Small intestine (tissue), 7 donors: Measurements from ENCODE around the gene FBXL13. TPM values are rescaled to one million over a fixed set of nuclear protein-coding genes. Genes with fewer than 3 reads are reported as not detected.
A peak's percentile ranks its signal among the peaks of the same experiment; 100 is the strongest.
"Not testable (repeated sequence)": the region's sequence is repeated elsewhere in the genome, so short reads cannot be mapped to it uniquely, and the experiment has no call there.

Experiments used
- DNase-seq, 2 donors: peaks; one replicate each; pipeline versions ENCODE4 v3.0.0 to v3.0.0-alpha.2; 2013
- FAIRE-seq: peaks from 2 replicates; lab custom pipeline; 2012; peaks lifted over from hg19 to GRCh38; lab: Jason Lieb, UNC
- H3K27ac ChIP-seq, 3 donors: one replicate each; pipeline ENCODE4 v1.5.1; 2013; ENCODE audit warnings: low read length in 2 of 3, mild to moderate bottlenecking in 2 of 3, control low read depth in 1 of 3, inconsistent platforms in 1 of 3, low read depth in 1 of 3, moderate library complexity in 1 of 3
- H3K27me3 ChIP-seq, 3 donors: one replicate each; pipeline ENCODE4 v1.6.1; 2013; ENCODE audit warnings: low read length in 3 of 3, inconsistent platforms in 1 of 3; ENCODE audit not compliant: control insufficient read depth in 3 of 3, insufficient read depth in 3 of 3
- H3K36me3 ChIP-seq, 3 donors: one replicate each; pipeline ENCODE4 v1.6.1; 2013; ENCODE audit warnings: low read length in 3 of 3, inconsistent platforms in 1 of 3, low read depth in 1 of 3, mild to moderate bottlenecking in 1 of 3, moderate library complexity in 1 of 3; ENCODE audit not compliant: control insufficient read depth in 3 of 3, insufficient read depth in 2 of 3
- H3K4me1 ChIP-seq, 3 donors: one replicate each; pipeline ENCODE4 v1.6.1; 2013; ENCODE audit warnings: low read length in 2 of 3, inconsistent platforms in 1 of 3, low read depth in 1 of 3, mild to moderate bottlenecking in 1 of 3, moderate library complexity in 1 of 3; ENCODE audit not compliant: control insufficient read depth in 3 of 3, insufficient read depth in 2 of 3
- H3K4me3 ChIP-seq, 3 donors: one replicate each; pipeline ENCODE4 v1.5.1; 2013; ENCODE audit warnings: low read length in 3 of 3, control low read depth in 1 of 3, inconsistent platforms in 1 of 3, low read depth in 1 of 3, mild to moderate bottlenecking in 1 of 3, moderate library complexity in 1 of 3
- H3K9me3 ChIP-seq, 2 donors: one replicate each; pipeline ENCODE4 v1.6.1; 2013; ENCODE audit warnings: low read depth in 1 of 2, low read length in 1 of 2; ENCODE audit not compliant: control insufficient read depth in 2 of 2, insufficient read depth in 1 of 2
- WGBS, 3 donors: extraction: QIAGEN DNeasy Blood & Tissue Kit; methylation state at CpG; one replicate each; pipeline ENCODE4 v1.1.7; 2013; 5-methylcytosine and 5-hydroxymethylcytosine counted together
- polyA plus RNA-seq, 4 donors: library from polyadenylated mRNA; stranded (reverse) in 3 of 4; unstranded in 1 of 4; fragments of 200-250 nt in 3 of 4; fragments of 120-200 nt in 1 of 4; gene quantifications; one replicate each; pipeline versions ENCODE4 v1.2.1 to v1.2.3, GENCODE V29; 2013
- donor health status: healthy with polysubstance abuse.
- donor health status: control.
- donor health status: control.
- donor health status: Bipolar disorder and iron deficiency.
- donor health status: healthy.

FBXL13 gene
- polyA plus RNA-seq, 4 donors: 0.10 to 0.38 TPM; not detected in 2

GRCh38 chr7:103009466-103010185 is 65.0 kb downstream of the FBXL13 start:
- FAIRE-seq (no peak), DNase-seq (no peak)
- H3K4me1 ChIP-seq: no peaks in the 10 kb centered on the region
- H3K36me3 ChIP-seq: no peaks in the 10 kb centered on the region
- 44 to 59% (median 51%) methylated on average over 5 of the region's 5 CpGs for WGBS, 3 donors
- H3K27me3 ChIP-seq: no peaks in the 10 kb centered on the region
- peaks cover 0 to under 1% of the 10 kb centered on the region in 2 donors for H3K9me3 ChIP-seq
- no peak overlapping the region for H3K27ac ChIP-seq
- H3K4me3 ChIP-seq: no peak overlapping the region

GRCh38 chr7:103003004-103003403 is 71.6 kb downstream of the FBXL13 start:
- no peak for DNase-seq
- H3K4me1 ChIP-seq: no peaks in the 10 kb centered on the region
- WGBS, 3 donors: 50 to 89% (median 82%) methylated on average over 1 of the region's 1 CpG
- peaks cover 0 to 18% of the 10 kb centered on the region in 2 donors for H3K9me3 ChIP-seq
- no peak overlapping the region for H3K4me3 ChIP-seq
- no peak for FAIRE-seq
- H3K27ac ChIP-seq: no peak overlapping the region
- no peaks in the 10 kb centered on the region for H3K27me3 ChIP-seq
- H3K36me3 ChIP-seq: no peaks in the 10 kb centered on the region

- H3K36me3 ChIP-seq: no peaks in the 10 kb centered on the region
- no peak overlapping the region for H3K4me3 ChIP-seq
- no peak overlapping the region for H3K27ac ChIP-seq
- no peaks in the 10 kb centered on the region for H3K4me1 ChIP-seq
- WGBS, 3 donors: 85 to 91% (median 86%) methylated on average over 2 of the region's 2 CpGs
- peaks cover 0 to 18% of the 10 kb centered on the region in 2 donors for H3K9me3 ChIP-seq
- FAIRE-seq: no peak
- no peaks in the 10 kb centered on the region for H3K27me3 ChIP-seq
- no peak for DNase-seq
Measured at GRCh38 chr7:103001210-103001609, 73.4 kb downstream of the FBXL13 start.

GRCh38 chr7:102996957-102997356 is 77.6 kb downstream of the FBXL13 start:
- H3K4me1 ChIP-seq: peaks cover 0 to 4% (median 0%) of the 10 kb centered on the region in 3 donors
- no peaks in the 10 kb centered on the region for H3K36me3 ChIP-seq
- WGBS, 3 donors: 91 to 93% (median 92%) methylated on average over 5 of the region's 5 CpGs
- FAIRE-seq (no peak), DNase-seq (no peak)
- no peak overlapping the region for H3K4me3 ChIP-seq
- no peak overlapping the region for H3K27ac ChIP-seq
- H3K9me3 ChIP-seq: peaks cover 0 to 8% of the 10 kb centered on the region in 2 donors
- H3K27me3 ChIP-seq: no peaks in the 10 kb centered on the region

GRCh38 chr7:102995609-102996008 is 79.0 kb downstream of the FBXL13 start:
- not testable (repeated sequence) for FAIRE-seq, H3K4me3 ChIP-seq, H3K27ac ChIP-seq, DNase-seq, H3K9me3 ChIP-seq, H3K4me1 ChIP-seq, H3K27me3 ChIP-seq, H3K36me3 ChIP-seq
- WGBS, 3 donors: 94 to 98% (median 97%) methylated on average over 5 of the region's 5 CpGs

GRCh38 chr7:102994567-102994966 is 80.0 kb downstream of the FBXL13 start:
- no peaks in the 10 kb centered on the region for H3K36me3 ChIP-seq
- no peak for FAIRE-seq
- WGBS, 3 donors: 85 to 91% (median 85%) methylated on average over 3 of the region's 3 CpGs

GRCh38 chr7:102993718-102994029 is 80.9 kb downstream of the FBXL13 start:
- H3K4me1 ChIP-seq: peaks cover 0 to 4% (median 4%) of the 10 kb centered on the region in 3 donors
- 30 to 38% (median 35%) methylated on average over 1 of the region's 1 CpG for WGBS, 3 donors
- FAIRE-seq: no peak

More at GRCh38 chr7:102994567-102994966, 80.0 kb downstream of the FBXL13 start:
- DNase-seq: no peak
- Histone ChIP-seq H3K9me3 (no peaks in the 10 kb centered on the region), H3K4me1 (peaks cover 0 to 4% (median 4%) of the 10 kb centered on the region in 3 donors), H3K27me3 (no peaks in the 10 kb centered on the region), H3K4me3 (no peak overlapping the region), H3K27ac (no peak overlapping the region)

GRCh38 chr7:102992938-102993717 is 81.5 kb downstream of the FBXL13 start:
- FAIRE-seq (peak; percentile 5), DNase-seq (peak; percentile 29 to 45)
- no peaks in the 10 kb centered on the region for H3K36me3 ChIP-seq
- no peaks in the 10 kb centered on the region for H3K27me3 ChIP-seq
- WGBS, 3 donors: 20 to 31% (median 26%) methylated on average over 2 of the region's 2 CpGs
- no peak overlapping the region for H3K4me3 ChIP-seq
- no peaks in the 10 kb centered on the region for H3K9me3 ChIP-seq
- H3K4me1 ChIP-seq: peaks cover 0 to 4% (median 4%) of the 10 kb centered on the region in 3 donors
- H3K27ac ChIP-seq: peak overlapping the region in 2 of 3 donors; percentile 9 to 18

More at GRCh38 chr7:102993718-102994029, 80.9 kb downstream of the FBXL13 start:
- Histone ChIP-seq H3K27ac (no peak overlapping the region), H3K9me3 (no peaks in the 10 kb centered on the region), H3K4me3 (no peak overlapping the region), H3K36me3 (no peaks in the 10 kb centered on the region), H3K27me3 (no peaks in the 10 kb centered on the region)
- DNase-seq: no peak
